Activated T-cell treated with anti-CD3 and anti-CD28 coated beads, Interleukin-2, amount 50 U/mL, for 72 hours (primary cell): ENCODE data around the gene NFATC3. TPM values are rescaled to one million over a fixed set of nuclear protein-coding genes. Genes with fewer than 3 reads are reported as not detected.
"Not testable (repeated sequence)": the region's sequence is repeated elsewhere in the genome, so short reads cannot be mapped to it uniquely, and the experiment has no call there.

Experiments
- ATAC-seq, 2 donors: fragments of 150-1000 bp; cut with Tn5 transposase; replicated peaks in 1 of 2; 2 replicates each; pipeline ENCODE4 v1.10.0; 2021; ENCODE audit warnings: moderate library complexity in 2 of 2, mild to moderate bottlenecking in 1 of 2
- DNase-seq, 2 donors: peaks; one replicate each; pipeline ENCODE4 v3.0.0; 2021 to 2022; ENCODE audit warnings: mixed read lengths in 1 of 2
- H3K27ac Mint-ChIP-seq: one replicate; pipeline ENCODE4 v1.8.0; 2022; ENCODE audit warnings: mild to moderate bottlenecking, moderate library complexity, mixed read lengths
- H3K27me3 Mint-ChIP-seq: one replicate; pipeline ENCODE4 v1.8.0; 2022; ENCODE audit warnings: low read depth, mixed read lengths
- H3K36me3 Mint-ChIP-seq, 2 donors: one replicate each; pipeline ENCODE4 v1.8.0; 2022; ENCODE audit warnings: mixed read lengths in 2 of 2, mild to moderate bottlenecking in 1 of 2; ENCODE audit not compliant: insufficient read depth in 2 of 2
- H3K4me1 Mint-ChIP-seq: one replicate; pipeline ENCODE4 v1.8.0; 2022; ENCODE audit warnings: low read depth, mixed read lengths
- H3K4me3 Mint-ChIP-seq, 2 donors: one replicate each; pipeline ENCODE4 v1.8.0; 2022; ENCODE audit warnings: mild to moderate bottlenecking in 2 of 2, mixed read lengths in 2 of 2, moderate library complexity in 2 of 2
- H3K9me3 Mint-ChIP-seq, 2 donors: one replicate each; pipeline ENCODE4 v1.8.0; 2022; ENCODE audit warnings: mixed read lengths in 2 of 2
- total RNA-seq, 2 donors: library from RNA; stranded (reverse); gene quantifications; one replicate each; pipeline ENCODE4 v1.2.3, GENCODE V29; 2022

Gene NFATC3
- total RNA-seq, 2 donors from 2014 or later: 79.7 to 82.5 TPM

DNA sequence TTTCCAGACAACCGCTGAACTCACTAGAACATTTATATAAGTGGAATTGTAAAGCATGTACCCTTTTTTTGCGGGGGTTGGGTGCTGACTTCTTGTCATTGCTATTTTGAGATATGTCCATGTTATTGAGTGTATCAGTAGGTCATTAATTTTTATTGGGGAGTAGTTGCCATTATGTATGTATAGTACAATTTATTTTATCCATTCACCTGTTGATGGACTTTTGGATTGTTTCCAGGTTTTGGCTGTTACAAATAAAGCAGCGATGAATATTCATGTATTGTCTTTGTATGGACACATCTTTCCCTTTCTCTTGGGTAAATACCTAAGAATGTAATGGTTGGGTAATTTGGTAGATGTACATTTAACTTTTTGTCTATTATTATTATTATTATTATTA lies 12.7 kb downstream of the NFATC3 start:
- H3K4me1 Mint-ChIP-seq: peaks cover 71% of the 10 kb centered on the region
- peaks cover 0 to 2% of the 10 kb centered on the region in 2 donors for H3K9me3 Mint-ChIP-seq
- H3K4me3 Mint-ChIP-seq: no peak overlapping the region
- ATAC-seq (no peak), DNase-seq (no peak)
- H3K27ac Mint-ChIP-seq: no peak overlapping the region
- H3K27me3 Mint-ChIP-seq: no peaks in the 10 kb centered on the region
- peaks cover 3 to 6% of the 10 kb centered on the region in 2 donors for H3K36me3 Mint-ChIP-seq

DNA sequence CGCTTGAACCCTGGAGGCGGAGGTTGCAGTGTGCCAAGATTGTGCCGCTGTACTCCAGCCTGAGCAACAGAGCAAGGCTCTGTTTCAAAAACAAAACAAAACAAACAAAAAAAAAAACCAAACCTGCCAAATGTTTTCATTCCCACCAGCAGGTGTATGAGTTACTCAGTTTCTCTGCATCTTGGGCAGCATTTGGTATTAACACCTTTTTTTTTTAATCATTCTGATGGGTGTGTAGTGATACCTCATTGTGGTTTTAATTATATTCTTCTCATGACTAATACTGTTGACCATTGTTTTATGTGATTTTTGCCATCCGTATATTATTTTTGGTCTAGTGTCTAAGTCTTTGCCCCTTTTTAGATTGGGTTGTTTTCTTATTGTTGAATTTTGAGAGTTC lies 15.3 kb downstream of the NFATC3 start:
- Mint-ChIP-seq H3K27ac (peak overlapping the region; percentile 8), H3K27me3 (no peaks in the 10 kb centered on the region), H3K4me3 (no peak overlapping the region), H3K36me3 (peaks cover 7 to 17% of the 10 kb centered on the region in 2 donors), H3K9me3 (peaks cover 2 to 4% of the 10 kb centered on the region in 2 donors), H3K4me1 (peaks cover 70% of the 10 kb centered on the region)
- DNase-seq (no peak), ATAC-seq (no peak)

- H3K27ac Mint-ChIP-seq: peak overlapping the region; percentile 1
- peak overlapping the region in 1 of 2 donors; percentile 33 for H3K4me3 Mint-ChIP-seq
- no peaks in the 10 kb centered on the region for H3K27me3 Mint-ChIP-seq
- peaks cover 74% of the 10 kb centered on the region for H3K4me1 Mint-ChIP-seq
- DNase-seq (no peak), ATAC-seq (peak in 1 of 2 donors; percentile 50)
- H3K36me3 Mint-ChIP-seq: peaks cover 27 to 43% of the 10 kb centered on the region in 2 donors
- peaks cover 20 to 23% of the 10 kb centered on the region in 2 donors for H3K9me3 Mint-ChIP-seq
Observed at GRCh38 chr16:68105611-68106010, 20.4 kb downstream of the NFATC3 start.

- Mint-ChIP-seq H3K4me1 (peaks cover 74% of the 10 kb centered on the region), H3K9me3 (peaks cover 28 to 29% of the 10 kb centered on the region in 2 donors), H3K36me3 (peaks cover 36 to 56% of the 10 kb centered on the region in 2 donors), H3K27ac (peak overlapping the region; percentile 43), H3K4me3 (peak overlapping the region in 1 of 2 donors; percentile 21)
- not testable (repeated sequence) for DNase-seq, H3K27me3 Mint-ChIP-seq, ATAC-seq
Observed at GRCh38 chr16:68107230-68107928, 22.2 kb downstream of the NFATC3 start.

GRCh38 chr16:68109156-68109555 lies 24.0 kb downstream of the NFATC3 start:
- peak overlapping the region; percentile 53 for H3K27ac Mint-ChIP-seq
- peaks cover 29 to 30% of the 10 kb centered on the region in 2 donors for H3K9me3 Mint-ChIP-seq
- not testable (repeated sequence) for H3K27me3 Mint-ChIP-seq, DNase-seq, H3K4me3 Mint-ChIP-seq, ATAC-seq
- H3K36me3 Mint-ChIP-seq: peaks cover 37 to 57% of the 10 kb centered on the region in 2 donors
- H3K4me1 Mint-ChIP-seq: peaks cover 69% of the 10 kb centered on the region

GRCh38 chr16:68110611-68111010 lies 25.4 kb downstream of the NFATC3 start:
- not testable (repeated sequence) for H3K27me3 Mint-ChIP-seq, ATAC-seq, DNase-seq
- Mint-ChIP-seq H3K4me3 (peak overlapping the region in 1 of 2 donors; percentile 19), H3K27ac (peak overlapping the region; percentile 39), H3K36me3 (peaks cover 32 to 45% of the 10 kb centered on the region in 2 donors), H3K4me1 (peaks cover 69% of the 10 kb centered on the region), H3K9me3 (peaks cover 26 to 27% of the 10 kb centered on the region in 2 donors)

DNA sequence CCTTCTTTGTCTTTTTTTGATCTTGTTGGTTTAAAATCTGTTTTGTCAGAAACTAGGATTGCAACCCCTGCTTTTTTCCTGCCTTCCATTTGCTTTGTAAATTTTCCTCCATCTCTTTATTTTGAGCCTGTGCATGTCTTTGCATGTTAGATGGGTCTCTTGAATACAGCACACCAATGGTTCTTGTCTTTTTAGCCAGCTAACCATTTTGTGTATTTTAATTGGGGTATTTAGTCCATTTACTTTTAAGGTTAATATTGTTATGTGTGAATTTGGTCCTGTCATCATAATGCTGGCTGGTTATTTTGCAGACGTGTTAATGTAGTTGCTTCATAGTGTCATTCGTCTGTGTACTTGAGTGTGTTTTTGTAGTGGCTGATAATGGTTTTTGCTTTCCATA lies 26.2 kb downstream of the NFATC3 start:
- Mint-ChIP-seq H3K36me3 (peaks cover 31 to 41% of the 10 kb centered on the region in 2 donors), H3K27me3 (no peaks in the 10 kb centered on the region), H3K4me1 (peaks cover 73% of the 10 kb centered on the region), H3K27ac (no peak overlapping the region), H3K4me3 (peak overlapping the region in 1 of 2 donors; percentile 1), H3K9me3 (peaks cover 26 to 27% of the 10 kb centered on the region in 2 donors)
- no peak for DNase-seq
- no peak for ATAC-seq

GRCh38 chr16:68113059-68113761 lies 28.0 kb downstream of the NFATC3 start:
- H3K27me3 Mint-ChIP-seq: no peaks in the 10 kb centered on the region
- DNase-seq (no peak), ATAC-seq (no peak)
- H3K4me1 Mint-ChIP-seq: peaks cover 76% of the 10 kb centered on the region
- peak overlapping the region in 1 of 2 donors; percentile 35 for H3K4me3 Mint-ChIP-seq
- H3K9me3 Mint-ChIP-seq: peaks cover 24 to 25% of the 10 kb centered on the region in 2 donors
- peak overlapping the region; percentile 78 for H3K27ac Mint-ChIP-seq
- peaks cover 28 to 37% of the 10 kb centered on the region in 2 donors for H3K36me3 Mint-ChIP-seq

GRCh38 chr16:68113765-68114240 lies 28.6 kb downstream of the NFATC3 start:
- peaks cover 19 to 20% of the 10 kb centered on the region in 2 donors for H3K9me3 Mint-ChIP-seq
- H3K27ac Mint-ChIP-seq: no peak overlapping the region
- peak in 1 of 2 donors; percentile 13 for ATAC-seq
- no peaks in the 10 kb centered on the region for H3K27me3 Mint-ChIP-seq
- no peak overlapping the region for H3K4me3 Mint-ChIP-seq
- peaks cover 76% of the 10 kb centered on the region for H3K4me1 Mint-ChIP-seq
- peaks cover 25 to 31% of the 10 kb centered on the region in 2 donors for H3K36me3 Mint-ChIP-seq
- DNase-seq: no peak

- Mint-ChIP-seq H3K36me3 (peaks cover 15 to 20% of the 10 kb centered on the region in 2 donors), H3K27ac (peak overlapping the region; percentile 7), H3K4me3 (peak overlapping the region in 1 of 2 donors; percentile 8), H3K4me1 (peaks cover 80% of the 10 kb centered on the region), H3K9me3 (peaks cover 10 to 11% of the 10 kb centered on the region in 2 donors)
- H3K27me3 Mint-ChIP-seq, DNase-seq, ATAC-seq: not testable (repeated sequence)
Observed at GRCh38 chr16:68114939-68115338, 29.8 kb downstream of the NFATC3 start.

DNA sequence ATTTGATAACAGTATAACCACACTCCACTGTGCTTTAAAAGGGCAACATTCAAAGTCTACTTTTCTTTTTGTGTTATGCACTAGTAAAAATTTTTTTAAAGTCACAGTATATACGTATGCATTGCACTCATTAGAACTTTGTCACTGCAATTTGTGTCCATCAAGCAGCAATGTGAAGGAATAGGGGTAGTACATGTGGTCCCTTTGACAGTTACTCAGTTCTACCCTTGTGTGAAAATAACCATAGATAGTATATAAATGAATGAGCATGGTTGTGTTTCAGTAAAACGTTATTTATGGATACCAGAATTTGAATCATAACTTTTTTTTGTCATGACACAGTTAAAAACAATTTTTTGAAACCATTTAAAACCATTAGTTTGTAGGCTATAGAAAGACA lies 30.7 kb downstream of the NFATC3 start:
- peaks cover 79% of the 10 kb centered on the region for H3K4me1 Mint-ChIP-seq
- H3K36me3 Mint-ChIP-seq: peaks cover 11 to 15% of the 10 kb centered on the region in 2 donors
- H3K27ac Mint-ChIP-seq: peak overlapping the region; percentile 69
- peaks cover 7% of the 10 kb centered on the region in 2 donors for H3K9me3 Mint-ChIP-seq
- no peaks in the 10 kb centered on the region for H3K27me3 Mint-ChIP-seq
- peak overlapping the region in 1 of 2 donors; percentile 71 for H3K4me3 Mint-ChIP-seq
- ATAC-seq (peak; percentile 81 to 85), DNase-seq (no peak)

DNA sequence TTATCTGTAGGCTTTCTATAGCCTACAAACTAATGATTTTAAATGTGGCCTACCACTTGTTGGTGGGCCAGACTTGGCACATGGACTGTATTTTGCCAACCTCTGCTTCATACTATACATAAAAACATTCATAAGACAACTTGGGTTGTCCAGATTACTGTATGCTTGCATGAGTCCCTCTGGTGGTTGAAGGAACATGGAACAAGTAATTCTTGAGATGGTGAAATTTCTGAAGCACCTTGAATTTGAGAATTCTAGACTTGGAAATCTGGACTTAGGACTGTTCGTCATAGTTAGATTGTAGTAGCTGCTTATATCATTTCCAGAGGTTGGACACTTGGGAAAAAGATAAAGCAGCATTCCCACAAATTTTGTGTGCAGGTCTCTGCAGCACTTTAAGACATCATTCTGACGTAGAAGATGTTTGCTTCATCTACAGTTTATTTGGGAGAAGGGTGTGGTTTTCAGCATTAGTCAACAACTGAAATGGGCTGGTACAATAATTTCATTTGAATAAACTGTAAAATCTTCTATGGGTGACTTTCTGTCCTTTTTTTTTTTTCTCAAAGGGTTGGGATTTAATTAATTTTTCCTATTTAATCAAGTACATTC lies 31.2 kb downstream of the NFATC3 start:
- H3K9me3 Mint-ChIP-seq: peaks cover 4% of the 10 kb centered on the region in 2 donors

More for the DNA sequence above, 31.2 kb downstream of the NFATC3 start:
- peak; percentile 60 to 70 for ATAC-seq
- H3K27ac Mint-ChIP-seq: peak overlapping the region; percentile 96
- H3K36me3 Mint-ChIP-seq: peaks cover 6 to 10% of the 10 kb centered on the region in 2 donors
- DNase-seq: no peak
- peaks cover 74% of the 10 kb centered on the region for H3K4me1 Mint-ChIP-seq
- H3K27me3 Mint-ChIP-seq: no peaks in the 10 kb centered on the region
- H3K4me3 Mint-ChIP-seq: peak overlapping the region in 1 of 2 donors; percentile 35
